ENCODE results near the gene AFAP1.
A peak's percentile ranks its signal among the peaks of the same experiment; 100 is the strongest.
"Not testable (repeated sequence)": the region's sequence is repeated elsewhere in the genome, so short reads cannot be mapped to it uniquely, and the experiment has no call there.

AFAP1 gene

DNA sequence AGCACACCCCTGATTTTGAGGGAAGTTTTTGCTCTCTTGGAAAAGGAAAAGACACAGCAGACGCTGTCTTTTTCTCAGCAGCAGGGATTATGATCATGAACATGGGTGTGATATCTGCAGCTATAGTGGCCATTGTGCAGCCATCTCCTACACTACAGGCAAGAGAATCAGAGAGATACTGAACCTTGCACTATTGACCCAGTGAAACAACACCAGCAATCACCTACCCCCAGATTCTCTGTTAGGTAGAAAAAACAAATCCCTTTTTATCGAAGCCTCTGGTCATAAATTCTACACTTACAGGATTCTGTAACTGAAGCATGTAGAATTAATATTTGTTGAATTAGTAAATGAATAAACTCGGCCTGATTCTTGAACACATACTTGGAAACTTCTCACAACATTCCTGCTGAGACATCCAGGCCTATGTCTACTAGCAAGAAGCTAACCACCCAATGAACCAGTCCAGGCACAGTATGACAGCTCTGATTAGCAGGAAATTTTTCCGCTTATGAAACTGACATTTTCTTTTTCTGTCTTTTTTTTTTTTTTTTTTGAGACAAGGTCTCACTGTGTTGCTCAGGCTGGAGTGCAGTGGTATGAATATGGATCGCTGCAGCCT, 5.0 kb upstream of the AFAP1 start:
- DNase-seq (ENCODE audit: low read depth) = peak; percentile 62

DNA sequence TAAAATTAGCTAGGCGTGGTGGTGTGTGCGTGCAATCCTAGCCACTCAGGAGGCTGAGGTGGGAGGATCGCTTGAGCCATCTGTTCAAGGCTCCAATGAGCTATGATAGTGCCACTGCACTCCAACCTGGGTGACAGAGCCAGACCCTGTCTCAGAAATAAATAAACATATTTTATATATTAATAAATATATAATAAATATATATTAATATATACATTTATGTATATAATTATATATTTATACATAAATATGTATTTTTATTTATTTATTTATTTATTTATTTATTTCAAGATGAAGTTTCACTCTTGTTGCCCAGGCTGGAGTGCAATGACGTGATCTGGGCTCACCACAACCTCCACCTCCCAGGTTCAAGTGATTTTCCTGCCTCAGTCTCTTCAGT, 4.0 kb upstream of the AFAP1 start:
- DNase-seq (ENCODE audit: low read depth) = not testable (repeated sequence)

DNA sequence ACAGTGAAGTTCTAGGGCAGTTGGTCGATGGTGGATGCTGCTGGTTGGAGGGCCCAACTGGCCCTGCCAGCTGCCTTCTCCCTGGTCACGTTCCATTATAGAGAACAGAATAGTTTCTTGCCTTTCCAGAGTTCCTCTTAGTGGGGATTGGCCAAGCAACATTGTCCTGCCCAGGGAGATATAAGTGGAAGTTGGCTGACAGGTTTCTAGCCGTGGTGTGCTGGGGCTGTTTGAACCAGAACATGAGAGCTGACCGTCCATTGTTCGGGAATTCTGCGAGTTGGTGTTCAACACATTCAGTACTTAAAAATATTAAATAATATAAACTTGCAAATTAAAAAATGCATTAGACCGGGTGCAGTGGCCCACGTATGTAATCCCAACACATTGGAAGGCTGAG, 3.5 kb upstream of the AFAP1 start:
- DNase-seq (ENCODE audit: low read depth) = no peak

DNA sequence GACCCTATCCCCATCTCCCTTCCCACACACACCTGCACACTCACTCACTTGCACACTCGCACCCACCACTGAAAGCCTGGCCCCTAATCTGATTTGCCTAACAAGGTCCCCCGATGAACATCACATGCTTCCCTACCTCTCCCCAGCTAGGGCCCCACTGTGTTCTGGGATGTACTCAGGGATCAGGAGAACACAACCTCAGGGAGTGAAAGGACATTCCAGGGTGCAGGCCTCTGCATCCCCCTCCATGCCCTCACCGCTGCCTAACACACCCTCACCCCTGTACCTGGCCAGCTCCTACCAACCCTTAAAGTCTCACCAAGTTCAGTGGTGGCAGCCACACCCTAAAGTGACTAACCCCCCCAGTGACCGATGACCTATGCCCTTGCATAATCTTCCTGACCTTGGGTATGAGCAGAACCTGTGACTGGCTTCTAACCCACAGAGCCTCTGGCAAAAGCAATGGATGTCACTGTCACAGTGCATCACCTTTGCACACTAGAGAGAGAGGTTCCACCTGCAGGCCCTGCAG, 2.4 kb upstream of the AFAP1 start:
- no peak for DNase-seq (ENCODE audit: low read depth)

DNA sequence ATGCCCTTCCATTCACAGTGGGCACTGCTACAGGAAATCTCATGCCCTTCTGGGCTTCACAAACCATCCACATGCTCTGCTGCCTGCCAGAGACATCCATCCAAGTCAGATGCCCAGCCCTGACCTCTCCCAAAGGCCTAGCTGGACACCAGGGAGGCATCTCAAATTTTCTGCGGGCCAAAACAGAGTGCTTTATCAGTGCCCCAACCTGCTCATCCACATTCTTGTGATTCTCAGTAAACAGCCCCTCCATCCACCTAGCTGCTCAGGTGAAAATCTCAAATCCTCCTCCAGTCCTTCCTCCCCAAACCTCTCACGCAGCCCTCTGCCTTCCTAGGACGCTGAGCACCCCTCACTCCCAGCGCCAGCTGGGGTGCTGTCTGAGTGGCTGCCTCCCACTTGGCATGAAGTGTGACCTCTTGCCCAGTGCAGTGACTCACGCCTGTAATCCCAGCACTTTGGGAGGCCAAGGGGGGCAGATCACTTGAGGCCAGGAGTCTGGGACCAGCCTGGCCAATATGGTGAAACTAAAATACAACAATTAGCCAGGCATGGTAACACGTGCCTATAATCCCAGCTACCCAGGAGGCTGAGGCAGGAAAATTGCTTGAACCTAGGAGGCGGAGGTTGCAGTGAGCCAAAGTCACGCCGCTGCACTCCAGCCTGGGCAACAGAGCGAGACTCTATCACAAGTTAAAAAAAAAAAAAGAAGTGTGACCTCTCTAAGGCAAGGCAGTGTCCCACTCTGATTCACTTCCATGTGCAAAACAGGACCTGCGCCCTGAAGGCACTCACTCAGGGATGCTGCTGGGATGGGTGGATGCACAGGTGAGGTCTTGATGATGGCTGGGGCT, 1.7 kb upstream of the AFAP1 start:
- peak; percentile 35 for DNase-seq (ENCODE audit: low read depth)

DNA sequence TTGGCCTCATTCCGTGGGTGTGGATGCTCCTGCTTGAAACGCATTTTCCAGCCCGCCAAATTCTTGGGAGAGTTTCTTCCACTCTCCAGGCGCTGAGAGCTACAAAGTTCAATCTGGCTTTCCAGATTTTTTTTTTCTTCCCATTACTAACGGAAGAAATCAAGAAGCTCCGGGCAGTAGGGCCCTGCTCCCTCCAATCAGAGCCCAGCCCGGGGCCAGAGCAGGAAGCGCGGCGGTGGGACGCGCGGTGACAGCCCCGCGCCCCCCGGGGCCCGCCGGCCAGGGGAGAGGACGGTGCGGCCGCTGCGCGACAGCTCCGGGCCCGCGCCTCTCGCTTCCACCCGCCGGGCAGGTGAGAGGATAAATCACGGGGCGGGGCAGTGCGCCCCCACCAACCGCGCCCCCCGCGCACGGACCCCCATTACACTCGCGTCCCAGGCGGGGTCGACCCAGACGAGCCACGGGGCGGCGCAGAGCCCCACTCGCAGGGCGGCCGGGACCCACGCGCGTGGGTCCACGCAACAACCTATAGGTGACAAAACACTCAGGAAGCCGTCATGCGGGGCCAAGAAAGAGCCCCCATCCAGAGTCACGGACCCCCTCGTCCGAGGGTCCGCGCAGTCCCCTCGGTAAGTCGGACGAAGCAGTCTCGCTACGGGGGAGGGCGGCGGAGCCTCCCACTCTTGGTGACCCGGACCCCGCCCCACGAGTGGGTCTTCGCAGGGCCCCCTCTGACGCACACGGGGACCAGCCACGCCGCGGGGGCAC, 868 bp downstream of the AFAP1 start:
- peak; percentile 70 for DNase-seq (ENCODE audit: low read depth)

DNA sequence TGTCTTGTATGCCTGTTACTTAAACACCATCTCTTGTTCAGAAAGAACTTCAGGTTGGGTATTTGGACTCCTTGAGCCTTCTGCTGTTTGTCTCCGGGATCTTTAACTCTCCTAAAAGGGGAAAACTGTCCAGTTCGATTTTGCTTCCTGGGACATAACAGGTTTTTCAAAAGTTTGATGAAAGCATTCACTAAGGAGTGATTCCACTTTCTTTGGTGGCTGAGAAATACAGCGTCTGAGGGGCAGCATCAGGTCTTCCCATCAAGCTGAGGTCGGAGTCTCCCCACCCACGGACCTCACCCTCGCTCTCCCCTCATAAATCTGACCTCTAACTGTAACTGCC, 1.4 kb downstream of the AFAP1 start:
- peak; percentile 32 for DNase-seq (ENCODE audit: low read depth)

DNA sequence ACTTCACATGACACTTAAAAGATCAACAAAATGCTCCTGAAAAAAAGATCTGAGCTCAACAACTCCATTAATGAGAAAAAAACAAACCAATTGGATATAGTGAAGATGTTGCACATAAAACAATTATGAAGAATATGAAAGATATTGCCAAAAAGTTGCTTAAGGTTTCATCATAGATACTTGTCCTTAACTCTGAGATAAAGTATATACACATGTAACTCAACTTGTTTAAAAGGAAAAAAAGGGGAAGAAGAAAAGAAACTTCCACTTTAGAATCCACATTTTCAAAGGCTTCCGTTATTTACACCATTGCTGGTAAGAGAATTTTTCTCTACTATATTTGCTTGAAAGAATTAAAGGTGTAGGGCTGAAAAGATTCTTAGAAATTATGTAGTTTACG, 2.7 kb downstream of the AFAP1 start:
- no peak for DNase-seq (ENCODE audit: low read depth)

DNA sequence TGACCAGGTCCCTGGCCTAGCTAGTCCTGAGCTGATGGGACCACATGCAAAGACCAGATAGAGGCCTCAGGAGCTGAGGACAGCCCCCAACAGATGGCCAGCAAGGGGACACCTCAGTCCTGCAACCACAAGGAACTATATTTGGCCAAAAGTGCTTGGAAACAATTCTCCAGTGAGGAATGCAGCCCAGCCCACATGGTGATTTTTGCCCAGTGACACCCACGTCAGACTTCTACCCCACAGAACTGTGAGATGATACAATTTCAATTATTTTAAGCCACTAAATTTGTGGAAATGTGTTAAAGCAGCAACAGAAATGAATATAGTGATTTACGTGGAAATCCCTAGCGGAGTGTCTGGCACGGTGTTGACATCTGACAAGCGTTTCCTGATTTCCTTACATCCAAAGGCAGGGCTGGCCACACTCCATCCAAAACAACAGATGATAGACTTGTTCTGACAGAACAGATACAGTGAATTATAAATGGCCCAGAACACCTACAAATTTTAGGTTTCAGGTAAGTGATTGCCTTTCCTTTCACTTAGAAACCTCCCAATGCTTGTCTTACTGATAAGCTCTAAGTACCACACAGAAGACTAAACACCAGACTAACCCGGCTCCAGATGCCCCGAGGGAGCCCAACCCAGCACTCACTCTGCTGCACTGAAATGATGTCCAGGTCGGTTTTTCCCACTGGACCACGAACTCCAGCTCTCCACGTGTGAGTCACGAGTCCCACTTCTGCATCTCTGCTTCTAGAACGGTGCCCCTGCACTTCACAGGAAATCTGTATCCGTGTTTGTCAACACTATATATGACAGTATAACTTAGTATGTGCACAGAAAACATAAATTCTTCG, 5.8 kb downstream of the AFAP1 start:
- DNase-seq (ENCODE audit: low read depth) = peak; percentile 68

DNA sequence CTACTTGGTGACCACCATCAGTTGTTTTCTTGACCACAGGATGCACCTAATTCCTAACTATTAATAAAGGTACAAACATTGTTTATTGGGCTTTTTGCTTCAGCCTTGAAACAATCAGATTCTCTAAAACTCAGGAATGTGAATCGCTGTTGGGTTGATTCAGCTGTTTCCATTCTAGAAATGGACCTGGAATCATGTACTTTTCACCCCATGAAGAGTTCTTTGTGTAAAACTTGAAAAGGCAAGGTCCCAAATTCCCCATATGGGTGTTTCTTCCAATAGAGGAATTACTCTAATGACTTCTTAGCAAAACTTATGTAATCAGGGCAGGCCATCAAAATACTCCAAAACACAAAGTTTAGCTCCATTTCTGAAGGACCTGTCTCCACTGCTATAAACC, 7.4 kb downstream of the AFAP1 start:
- no peak for DNase-seq (ENCODE audit: low read depth)

DNA sequence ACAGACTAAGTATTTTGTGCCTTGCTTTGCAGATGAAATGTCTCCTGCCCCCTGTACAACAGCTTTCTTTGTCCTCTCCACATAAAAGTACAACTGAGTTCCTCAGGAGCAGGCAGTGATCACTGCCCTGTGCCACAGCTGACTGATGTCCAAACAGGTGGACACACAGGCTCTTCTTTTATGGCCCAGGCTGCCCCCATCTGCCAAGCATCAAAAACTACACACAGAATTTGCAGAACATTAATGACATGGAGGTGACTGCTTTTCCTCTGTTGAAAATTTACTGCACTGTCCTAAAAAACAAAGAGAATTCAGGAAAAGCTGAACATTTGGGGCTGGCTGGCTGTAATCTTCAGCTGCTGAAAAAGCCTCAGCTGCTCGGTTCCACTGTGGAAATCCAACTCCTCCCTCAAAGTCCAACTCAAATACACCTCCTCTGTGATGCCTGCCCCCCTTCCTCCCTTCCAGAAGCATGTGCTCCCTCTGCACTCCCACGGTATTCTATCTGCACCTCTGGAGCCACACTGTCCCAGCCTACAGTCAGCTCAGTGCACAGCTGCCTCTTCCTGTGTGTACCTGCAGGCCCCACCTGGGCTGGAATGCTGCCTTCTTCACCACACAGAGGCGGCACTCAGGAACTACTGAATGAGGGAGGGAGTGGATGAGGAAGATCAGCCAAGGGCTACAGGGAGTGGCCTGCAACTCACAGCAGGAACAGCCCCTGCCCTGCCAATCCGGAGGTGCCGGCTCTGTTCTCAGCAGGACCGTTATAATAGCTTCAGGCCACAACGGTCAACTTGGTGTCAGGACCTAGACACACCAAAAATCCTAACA, 10.3 kb downstream of the AFAP1 start:
- peak; percentile 53 for DNase-seq (ENCODE audit: low read depth)

DNA sequence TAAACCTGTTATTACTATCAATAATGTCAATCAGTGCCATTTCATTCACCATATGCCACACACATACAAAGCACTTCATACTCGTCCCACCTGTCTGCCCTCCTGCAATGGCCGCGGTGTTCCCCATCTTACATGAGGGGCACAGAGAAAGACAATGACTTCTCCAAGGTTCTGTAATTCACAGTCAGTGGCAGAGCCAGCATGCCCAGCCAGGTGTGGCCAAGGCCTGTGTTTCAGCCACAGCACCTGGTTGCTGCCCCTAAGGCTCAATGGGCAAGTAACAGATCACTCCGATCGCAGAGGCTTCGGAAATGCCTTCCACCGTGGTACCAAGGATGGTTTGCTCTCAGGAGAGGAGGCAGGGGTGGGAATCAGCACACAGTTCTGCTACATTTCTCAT, 10.9 kb downstream of the AFAP1 start:
- no peak for DNase-seq (ENCODE audit: low read depth)

DNA sequence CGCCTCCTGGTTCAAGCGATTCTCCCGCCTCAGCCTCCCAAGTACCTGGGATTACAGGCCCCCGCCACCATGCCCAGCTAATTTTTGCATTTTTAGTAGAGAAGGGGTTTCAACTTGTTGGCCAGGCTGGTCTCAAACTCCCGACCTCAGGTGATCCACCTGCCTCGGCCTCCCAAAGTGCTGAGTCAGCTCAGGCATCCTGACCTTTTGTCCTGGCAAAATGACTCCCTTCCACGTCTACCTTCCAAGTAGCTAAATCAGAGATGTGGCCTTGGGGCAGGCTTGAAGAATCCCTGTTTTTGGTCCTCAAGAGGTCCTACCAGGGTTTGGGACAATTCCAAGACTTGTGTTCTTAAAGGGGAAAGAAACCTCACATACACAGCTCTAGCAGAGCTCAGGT, 12.8 kb downstream of the AFAP1 start:
- DNase-seq (ENCODE audit: low read depth) = no peak

DNA sequence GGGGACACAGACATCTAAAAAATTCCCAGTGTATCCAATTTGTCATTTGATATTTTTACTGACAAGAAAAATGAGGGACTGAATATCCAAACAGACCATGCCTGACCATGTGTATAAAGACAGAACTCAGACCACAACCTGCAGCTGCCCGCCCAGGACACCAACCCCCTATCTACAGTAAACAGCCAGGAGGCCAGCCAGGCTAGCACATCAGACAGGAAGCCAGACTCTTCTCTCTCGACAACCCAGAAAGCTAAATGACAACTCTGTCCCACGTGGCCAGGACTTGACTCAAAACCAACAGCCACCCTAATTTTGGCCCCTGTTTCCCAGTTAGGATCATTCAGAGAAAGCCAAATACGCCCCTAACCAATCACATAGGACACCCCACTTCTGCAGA, 15.1 kb downstream of the AFAP1 start:
- no peak for DNase-seq (ENCODE audit: low read depth)

DNA sequence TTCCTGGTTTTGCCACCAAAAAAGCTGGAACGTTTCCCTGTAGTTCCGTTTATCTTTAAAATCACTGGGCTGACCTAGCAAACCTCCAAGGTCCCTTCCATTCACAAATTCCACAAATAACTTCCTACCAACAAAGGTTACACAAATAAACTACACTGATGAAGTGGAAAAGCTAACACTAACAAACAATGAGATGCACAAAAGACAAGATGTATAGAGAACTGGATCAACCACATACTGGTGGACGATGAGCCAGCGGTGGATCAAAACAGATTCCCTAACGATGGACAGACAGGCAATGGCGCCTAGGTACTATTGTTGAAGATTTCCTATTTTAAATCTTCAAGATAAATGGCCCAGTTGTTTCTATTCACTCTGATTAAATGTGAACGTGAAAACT, 15.5 kb downstream of the AFAP1 start:
- peak; percentile 76 for DNase-seq (ENCODE audit: low read depth)

DNA sequence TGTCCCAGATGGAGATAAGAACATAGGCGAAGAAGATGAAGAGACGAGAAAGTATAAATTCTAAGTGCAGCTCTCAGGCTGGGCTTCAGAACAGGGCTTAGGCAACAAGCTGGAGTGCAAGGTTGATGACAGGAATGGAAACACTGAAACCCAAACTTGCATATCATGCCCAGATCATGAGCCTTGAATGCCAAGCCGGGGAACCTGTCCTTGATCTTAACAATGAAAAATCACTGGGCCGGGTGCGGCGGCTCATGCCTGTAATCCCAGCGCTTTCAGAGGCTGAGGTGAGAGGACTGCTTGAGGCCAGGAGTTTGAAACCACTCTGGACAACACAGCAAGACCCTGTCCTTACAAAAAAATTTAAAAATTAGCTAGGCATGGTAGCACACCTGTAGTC, 17.2 kb downstream of the AFAP1 start:
- no peak for DNase-seq (ENCODE audit: low read depth)

DNA sequence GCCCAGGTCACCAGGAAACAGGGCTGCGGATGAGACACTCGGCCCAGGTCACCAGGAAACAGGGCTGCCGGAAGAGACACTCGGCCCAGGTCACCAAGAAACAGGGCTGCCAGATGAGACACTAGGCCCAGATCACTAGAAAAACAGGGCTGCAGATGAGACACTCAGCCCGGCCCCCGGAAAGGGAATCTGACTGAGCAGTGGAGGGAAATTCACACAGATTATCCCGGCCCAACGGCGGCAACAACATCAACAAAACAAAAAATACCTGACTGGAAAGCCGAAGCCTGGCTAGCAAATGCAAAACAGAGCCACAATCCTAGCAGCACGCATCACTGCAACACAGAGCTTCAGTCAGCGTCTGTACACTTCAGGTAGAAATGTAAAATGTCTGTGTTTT, 20.7 kb downstream of the AFAP1 start:
- DNase-seq (ENCODE audit: low read depth) = no peak

DNA sequence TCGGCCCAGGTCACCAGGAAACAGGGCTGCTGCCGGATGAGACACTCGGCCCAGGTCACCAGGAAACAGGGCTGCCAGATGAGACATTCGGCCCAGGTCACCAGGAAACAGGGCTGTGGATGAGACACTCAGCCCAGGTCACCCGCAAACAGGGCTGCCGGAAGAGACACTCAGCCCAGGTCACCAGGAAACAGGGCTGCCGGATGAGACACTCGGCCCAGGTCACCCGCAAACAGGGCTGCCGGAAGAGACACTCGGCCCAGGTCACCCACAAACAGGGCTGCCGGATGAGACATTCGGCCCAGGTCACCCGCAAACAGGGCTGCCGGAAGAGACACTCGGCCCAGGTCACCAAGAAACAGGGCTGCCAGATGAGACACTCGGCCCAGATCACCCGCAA, 21.5 kb downstream of the AFAP1 start:
- not testable (repeated sequence) for DNase-seq (ENCODE audit: low read depth)

DNA sequence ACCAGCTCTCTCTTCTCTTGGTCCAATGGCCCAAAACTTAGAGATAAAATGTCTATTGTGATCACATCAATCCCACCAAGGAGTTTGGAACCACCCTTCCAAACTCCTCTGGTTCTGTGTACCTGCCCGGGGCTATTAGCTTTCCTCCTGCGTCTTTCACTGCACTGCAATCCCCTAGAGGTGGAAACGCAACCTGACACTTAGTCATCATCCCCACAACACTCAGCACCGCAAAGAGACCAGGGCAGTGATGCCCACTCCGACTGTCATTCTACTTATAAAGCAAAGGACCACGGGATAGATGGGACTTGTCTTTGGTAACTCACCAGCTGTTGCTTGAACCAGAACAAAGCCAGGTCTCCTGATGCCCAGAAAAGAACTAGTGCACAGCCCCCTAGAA, 22.0 kb downstream of the AFAP1 start:
- no peak for DNase-seq (ENCODE audit: low read depth)

DNA sequence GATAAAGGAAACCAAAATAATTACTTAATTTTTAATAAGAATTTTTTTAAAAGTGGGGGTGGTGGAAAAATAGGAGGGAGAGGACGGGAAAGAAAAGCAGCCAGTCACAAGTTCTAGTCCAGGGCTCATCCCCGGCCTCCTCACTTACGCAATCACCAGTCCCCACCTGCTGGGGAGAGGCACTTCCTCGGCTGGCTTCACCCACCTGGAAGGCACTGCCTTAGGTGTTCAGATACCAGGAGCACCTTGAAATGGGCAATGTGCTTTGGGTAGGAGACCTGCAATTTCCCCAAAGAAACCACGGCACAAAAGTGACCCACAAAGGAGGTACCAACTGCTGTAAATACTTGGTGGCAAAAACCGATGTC, 23.8 kb downstream of the AFAP1 start:
- no peak for DNase-seq (ENCODE audit: low read depth)

DNA sequence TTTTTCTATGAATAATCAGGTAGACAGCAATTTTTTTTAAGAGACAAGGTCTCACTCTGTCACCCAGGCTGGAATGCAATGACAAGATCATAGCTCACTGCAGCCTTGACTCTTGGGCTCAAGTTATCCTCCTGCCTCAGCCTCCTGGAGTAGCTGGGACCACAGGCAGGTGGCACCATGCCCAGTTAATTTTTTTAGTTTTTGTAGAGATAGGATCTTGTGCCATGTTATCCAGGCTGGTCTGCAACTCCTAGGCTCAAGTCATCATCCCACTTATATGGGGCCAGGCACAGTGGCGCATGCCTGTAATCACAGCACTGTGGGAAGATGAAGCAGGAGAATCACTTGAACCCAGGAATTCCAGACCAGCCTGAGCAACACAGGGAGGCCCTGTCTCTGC, 26.8 kb downstream of the AFAP1 start:
- DNase-seq (ENCODE audit: low read depth) = peak; percentile 46

Data from EH (cell line).